GM19240 (cell line): Measurements from ENCODE around the gene DOCK9.

Source experiments
- DNase-seq: peaks from one replicate; pipeline ENCODE4 v3.0.0; 2011; ENCODE audit warnings: low spot score; ENCODE audit not compliant: insufficient read length

The DOCK9 gene, protein sequence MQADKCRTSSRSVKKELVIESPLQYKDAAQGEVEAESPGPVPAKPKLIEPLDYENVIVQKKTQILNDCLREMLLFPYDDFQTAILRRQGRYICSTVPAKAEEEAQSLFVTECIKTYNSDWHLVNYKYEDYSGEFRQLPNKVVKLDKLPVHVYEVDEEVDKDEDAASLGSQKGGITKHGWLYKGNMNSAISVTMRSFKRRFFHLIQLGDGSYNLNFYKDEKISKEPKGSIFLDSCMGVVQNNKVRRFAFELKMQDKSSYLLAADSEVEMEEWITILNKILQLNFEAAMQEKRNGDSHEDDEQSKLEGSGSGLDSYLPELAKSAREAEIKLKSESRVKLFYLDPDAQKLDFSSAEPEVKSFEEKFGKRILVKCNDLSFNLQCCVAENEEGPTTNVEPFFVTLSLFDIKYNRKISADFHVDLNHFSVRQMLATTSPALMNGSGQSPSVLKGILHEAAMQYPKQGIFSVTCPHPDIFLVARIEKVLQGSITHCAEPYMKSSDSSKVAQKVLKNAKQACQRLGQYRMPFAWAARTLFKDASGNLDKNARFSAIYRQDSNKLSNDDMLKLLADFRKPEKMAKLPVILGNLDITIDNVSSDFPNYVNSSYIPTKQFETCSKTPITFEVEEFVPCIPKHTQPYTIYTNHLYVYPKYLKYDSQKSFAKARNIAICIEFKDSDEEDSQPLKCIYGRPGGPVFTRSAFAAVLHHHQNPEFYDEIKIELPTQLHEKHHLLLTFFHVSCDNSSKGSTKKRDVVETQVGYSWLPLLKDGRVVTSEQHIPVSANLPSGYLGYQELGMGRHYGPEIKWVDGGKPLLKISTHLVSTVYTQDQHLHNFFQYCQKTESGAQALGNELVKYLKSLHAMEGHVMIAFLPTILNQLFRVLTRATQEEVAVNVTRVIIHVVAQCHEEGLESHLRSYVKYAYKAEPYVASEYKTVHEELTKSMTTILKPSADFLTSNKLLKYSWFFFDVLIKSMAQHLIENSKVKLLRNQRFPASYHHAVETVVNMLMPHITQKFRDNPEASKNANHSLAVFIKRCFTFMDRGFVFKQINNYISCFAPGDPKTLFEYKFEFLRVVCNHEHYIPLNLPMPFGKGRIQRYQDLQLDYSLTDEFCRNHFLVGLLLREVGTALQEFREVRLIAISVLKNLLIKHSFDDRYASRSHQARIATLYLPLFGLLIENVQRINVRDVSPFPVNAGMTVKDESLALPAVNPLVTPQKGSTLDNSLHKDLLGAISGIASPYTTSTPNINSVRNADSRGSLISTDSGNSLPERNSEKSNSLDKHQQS (N-terminal part only)

DNA sequence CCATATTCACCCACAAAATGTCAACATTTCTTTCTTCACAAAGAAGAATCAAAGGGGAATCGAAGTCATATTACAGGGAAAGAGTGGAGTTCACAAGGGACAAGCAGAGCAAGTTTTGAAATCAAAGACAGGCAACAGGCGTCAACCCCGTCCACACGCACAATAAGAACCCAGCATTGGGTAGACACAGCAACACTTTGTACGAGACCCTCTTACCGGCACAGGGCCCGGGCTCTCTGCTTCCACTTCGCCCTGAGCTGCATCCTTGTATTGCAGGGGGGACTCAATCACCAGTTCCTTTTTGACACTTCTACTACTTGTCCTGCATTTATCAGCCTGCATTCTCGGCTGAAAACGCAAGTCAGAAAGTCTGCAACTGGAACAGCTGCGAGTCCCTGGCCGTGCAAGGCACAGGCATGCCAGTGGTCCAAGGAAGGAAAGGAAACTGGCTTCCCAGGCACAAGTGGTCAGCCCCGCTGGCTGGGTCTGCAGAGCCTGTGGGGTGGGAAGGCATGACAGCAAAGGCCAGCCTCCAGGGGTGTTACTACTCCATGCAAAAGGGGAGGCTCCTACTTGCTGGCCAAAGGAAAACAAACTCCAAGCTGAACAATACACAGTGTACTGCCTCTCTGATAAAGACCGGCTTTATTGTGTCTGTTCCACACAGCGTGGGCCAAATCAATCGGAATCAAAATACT, at the start of gene DOCK9:
DOCK9 (minus strand) TSS at position 497 of the 698 bp plus-strand sequence; CDS start at position 342, 155 bp downstream.
- DNase-seq, result no peak

DNA sequence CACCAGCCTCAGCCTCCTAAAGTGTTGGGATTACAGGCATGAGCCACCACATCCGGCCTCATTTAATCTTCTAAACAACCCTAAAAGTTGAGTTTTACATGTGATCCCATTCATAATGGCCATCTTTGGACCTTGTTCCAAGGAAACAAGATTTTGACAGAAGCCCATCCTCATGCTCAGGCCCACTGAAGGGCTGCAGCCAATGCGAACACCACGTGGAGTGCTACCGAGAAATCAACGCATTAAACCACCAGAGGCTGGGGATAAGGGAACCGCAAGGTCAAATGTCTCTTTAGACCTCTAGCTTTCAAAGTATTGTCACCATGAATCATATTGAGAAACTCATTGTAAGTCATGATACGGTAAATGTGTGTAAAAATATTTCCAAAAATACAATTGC, 49.4 kb upstream of the DOCK9 start:
- DNase-seq, result no peak

DNA sequence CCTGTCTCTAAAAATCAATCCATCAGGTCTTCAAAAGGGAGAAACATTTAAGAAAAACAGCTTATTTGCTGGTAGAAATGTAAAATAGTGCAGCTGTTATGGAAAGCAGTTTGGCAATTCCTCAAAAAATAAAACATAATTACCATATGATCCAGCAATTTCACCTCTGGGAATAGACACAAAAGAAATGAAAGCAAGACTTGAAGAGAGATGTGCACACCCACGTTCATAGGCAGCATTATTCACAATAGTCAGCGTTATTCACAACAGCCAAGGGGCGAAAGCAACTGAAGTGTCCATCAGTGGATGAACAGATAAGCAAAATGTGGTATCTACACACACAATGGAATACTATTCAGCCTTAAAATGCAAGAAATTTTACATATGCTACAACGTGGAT, 45.1 kb upstream of the DOCK9 start:
- DNase-seq, result no peak

DNA sequence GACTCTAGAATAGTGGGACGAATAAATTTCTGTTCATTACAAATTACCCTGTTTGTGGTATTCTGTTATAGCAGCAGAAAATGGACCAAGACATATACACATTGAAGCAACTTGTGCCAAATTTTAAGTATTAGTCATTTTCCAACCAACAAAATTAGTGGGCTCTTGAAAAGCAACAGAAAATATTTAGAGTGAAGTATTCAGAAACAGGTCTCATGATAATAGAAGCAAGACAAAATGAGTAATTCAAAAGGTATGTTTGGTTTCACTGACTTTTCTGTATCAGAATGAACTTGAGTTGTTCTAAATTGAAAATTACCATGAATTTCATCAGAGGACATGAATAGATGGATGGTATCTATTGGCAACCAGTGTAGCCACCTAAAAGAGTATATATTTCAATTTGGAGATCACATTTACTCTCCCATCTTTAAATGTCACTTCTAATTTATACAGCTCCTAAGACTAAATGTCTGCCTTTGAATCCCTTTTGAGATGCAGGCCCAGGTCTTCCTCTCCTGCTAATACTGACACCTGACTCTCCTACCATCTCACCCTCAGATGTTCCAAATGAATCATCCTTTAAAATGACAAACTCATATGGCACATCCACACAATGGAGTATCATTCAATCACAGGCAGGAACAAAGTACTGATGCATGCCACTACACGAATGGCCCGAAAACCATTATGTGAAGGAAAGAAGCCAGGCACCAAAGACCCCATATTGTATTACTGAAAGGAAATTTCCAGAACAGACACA, 40.7 kb upstream of the DOCK9 start:
- no peak for DNase-seq

DNA sequence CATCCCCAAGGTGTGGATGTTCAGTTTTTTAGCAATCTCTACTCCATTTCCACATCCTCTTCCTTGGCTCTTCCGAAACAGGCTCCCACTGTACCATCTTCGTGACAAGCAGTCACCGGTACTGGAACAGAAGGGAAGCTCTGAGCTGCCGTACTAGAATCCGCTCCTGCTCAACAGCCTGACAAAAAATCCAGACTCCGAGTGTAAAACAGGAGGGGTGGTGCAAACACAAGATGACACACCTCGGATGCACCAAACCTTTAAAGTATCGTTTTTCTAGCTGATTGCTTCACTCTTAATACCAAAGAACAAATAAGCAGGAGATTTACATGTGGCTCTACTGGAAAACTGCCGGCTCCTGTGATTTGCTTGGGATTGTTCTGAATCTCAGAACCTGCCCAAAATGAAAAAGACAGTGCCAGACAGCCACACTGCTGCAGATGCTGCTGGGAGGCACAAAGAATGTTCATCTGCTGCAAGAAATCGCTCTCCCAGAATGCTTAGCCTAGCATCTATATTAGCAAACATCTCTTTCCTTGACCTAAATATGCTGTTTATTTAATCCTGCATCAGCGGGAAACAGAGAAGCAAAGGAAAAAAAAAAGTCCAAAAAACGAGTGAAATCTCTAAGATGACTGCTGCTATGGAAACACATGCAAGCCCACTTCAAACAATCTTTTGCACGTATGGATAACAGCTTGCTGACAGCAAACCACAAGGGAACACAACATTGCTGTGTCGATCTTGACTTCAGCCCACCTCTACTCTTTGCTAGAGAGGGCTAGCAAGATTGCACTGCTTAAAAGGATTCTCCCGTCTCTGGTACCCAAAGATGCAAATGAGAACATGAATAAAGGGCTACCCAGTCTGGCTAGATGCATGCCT, 38.0 kb upstream of the DOCK9 start:
- DNase-seq, result no peak

DNA sequence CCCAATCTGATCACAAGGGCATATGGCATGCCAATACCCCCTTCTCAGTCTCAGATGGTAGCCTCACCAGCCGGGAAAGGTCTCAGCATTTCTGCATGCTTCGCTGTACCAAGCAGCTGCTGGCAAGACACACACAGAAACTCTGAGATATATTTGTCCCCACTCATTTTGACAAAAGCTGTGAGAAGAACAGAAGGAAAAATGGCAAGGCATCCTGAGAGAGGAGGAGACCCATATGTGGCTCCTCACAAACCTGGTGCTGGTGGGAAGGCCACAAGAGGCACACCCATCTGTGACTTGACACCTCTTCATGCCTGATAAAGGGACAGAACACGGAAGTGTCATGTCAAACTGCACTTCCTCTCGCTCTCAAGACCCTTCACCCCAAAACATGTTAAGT, 36.7 kb upstream of the DOCK9 start:
- no peak for DNase-seq

DNA sequence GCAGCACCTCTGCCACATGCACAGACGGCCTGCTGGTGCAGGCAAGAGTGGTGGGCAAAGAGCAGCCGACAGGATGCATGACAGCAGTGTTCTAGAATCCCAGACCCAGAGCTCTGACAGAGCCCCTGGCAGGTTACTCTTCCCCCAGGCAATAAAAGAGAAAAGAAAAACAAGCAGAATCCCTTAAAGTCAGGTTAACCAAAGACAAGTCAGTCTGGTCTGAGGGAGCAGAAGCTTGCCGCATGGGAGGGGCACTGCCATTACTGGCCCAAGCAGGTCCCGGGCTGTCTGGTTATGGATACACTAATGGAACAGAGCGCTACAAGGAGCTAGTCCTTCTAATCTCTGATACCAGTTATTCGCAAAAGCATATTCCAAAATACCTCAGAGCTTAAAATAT, 36.1 kb upstream of the DOCK9 start:
- no peak for DNase-seq

DNA sequence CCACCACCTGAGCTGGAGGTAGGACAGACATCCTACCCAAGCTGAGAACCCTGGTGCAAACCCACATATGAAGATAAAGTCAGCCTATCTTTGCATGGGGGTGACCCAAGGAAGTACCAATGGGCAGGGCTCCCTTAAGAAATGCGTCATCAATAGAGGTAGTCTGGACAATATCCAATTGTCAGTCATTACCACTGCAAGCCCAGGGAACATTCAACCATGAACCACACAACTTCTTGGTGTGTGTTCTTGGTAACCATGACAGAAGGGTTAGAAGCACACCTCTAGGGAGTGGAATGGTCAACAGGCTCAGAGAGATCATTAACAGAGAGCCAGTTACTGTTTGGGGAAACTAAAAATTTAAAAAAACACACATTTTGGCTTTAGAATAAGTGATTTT, 34.7 kb upstream of the DOCK9 start:
- DNase-seq, result no peak

DNA sequence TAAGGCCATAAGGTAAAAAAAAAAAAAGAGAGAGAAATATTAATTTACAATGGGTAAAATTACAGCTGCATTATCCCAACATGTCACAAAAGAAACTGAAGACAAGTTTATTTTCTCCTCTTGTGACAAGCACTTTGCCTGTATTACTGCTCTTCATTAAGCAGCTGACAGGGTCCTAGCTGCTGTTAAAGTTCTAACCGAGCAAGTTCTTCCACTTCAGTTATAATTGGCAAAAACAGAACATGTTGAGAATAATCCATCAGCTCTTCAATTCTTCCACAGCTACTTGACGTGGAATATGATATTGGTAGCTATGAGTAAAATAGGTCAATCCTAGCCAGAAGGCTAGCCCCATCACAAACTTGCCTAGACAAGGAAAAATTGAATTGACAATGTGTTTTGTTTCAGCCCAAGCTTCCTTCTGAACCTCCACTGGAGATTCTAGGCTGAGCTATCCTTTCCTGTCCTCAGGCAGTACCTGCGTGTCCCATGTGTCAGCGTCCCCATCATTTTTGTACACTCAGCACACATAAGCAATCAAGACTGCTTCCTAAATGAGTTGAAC, 32.2 kb upstream of the DOCK9 start:
- no peak for DNase-seq

DNA sequence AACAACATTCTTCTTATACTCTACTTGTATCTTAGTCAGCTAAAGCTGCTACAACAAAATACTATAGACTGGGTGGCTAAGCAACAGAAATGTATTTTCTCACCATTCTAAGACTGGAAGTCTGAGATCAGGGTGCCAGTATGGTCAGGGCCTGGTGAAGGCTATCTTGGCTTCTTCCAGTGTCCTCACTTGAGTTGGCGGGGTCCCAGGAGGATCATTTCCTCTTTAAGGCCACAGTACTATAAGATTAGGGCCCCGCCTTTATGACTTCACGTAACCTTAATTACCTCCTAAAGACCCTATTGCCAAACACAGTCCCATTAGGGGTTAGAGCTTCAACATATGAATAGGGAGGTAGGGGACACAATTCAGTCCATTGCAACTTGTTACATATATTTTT, 30.7 kb upstream of the DOCK9 start:
- no peak for DNase-seq

DNA sequence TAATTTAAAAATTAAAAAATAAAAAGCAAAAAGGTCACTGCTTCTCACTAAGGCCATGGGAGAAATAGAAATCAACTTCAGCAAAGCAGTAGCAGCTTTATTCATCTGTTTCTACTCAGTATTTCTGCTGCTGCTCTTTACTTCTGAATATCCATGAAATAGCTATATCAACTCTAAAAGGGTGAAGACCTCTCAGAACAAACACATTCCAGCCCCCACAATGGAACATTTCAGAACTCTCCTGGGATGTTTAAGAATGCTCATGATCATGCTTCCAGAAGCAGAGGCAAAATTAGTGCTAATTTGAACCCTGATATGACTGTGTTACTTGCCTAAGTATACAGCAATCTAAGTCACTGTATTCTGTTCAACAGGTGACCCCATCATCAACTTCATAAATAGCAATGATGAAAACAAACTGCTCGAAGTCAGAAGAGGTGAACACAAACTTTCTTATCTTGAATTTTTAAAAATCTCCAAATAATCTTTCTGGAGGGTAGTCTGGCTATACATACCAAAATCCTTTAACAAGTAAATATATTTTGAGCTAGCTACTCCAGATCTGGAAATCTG, 29.6 kb upstream of the DOCK9 start:
- no peak for DNase-seq

DNA sequence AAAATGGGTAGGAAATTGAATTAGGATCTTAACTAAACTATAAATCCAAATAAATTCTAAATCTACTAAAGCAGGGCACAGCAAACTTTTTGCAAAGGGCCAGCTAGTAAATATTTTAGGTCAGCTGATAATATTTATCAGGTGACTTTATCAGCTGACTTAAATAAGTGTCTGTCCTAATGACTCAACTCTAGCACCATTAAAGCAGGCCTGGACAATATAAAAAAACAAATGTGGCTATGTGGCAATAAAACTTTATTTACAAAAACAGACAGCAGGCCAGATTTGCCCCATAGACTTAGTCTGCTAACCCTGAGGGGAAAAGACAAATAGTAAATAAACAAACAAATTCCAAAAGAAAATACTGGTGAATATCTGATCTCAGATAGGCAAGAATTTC, 27.7 kb upstream of the DOCK9 start:
- DNase-seq, result no peak

DNA sequence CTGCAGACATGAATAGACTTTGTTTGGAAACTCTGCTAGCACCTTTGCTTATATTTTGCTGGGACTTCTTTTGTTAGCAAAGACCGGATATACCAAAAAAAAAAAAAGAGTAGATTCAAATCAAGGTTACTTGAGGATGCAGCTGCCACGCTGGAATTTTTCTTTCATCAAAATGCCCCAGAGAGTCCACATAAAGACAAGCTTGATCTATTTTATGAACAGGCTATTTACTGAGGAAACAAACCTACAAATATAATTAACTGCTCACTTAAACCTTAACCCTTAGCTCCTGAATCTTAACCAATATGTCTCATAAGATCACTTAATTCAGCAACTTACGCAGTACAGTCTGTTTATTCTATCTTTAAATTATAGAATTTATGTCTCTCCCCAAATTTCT, 27.1 kb upstream of the DOCK9 start:
- no peak for DNase-seq

DNA sequence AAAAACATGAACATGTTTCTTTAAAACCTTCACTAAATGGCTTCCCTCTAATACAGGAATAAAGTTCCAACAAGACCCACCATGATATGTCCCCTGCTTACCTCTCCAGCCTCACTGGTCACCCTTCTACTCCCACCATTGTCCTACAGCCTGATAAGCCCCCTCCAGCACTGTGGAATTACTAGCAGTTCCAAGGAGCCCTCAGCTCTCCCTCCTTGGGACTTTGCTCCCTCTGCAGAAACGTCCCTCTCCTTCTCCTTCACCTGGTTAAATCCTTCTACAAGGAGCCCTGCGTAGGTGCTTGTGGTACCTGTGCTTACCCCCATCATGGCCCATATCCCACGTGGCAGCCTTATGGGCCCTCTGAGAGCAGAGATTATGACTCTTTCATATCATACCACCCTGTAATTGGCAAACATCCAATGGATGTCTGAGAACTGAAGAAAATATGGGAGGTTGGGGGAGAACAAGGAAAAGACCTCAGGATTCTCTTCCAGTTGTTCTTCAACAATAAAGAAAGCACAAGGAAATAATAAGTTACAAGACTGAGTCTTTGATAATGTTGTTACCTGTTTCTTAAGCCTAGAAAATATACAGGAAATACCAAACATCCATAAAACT, 26.1 kb upstream of the DOCK9 start:
- DNase-seq, result no peak

DNA sequence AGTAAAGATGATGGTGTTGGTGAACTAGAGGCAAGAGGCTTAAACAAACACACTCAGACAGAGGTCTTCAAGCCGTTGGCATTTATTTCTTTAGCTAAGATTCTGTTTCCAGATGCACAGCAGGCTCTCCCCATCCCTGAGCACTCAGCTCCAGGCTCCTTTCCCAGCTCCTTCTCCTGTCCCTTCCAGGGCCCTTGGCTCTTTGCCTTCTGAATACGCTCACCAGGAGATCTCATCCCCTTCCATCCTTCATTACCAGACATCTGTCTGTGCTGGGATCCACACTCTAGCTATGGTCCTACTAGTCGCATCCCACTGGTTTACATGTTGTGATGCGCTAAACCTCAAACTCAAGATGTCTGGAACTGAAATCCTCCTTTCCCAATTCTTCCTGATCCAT, 25.3 kb upstream of the DOCK9 start:
- DNase-seq, result no peak

DNA sequence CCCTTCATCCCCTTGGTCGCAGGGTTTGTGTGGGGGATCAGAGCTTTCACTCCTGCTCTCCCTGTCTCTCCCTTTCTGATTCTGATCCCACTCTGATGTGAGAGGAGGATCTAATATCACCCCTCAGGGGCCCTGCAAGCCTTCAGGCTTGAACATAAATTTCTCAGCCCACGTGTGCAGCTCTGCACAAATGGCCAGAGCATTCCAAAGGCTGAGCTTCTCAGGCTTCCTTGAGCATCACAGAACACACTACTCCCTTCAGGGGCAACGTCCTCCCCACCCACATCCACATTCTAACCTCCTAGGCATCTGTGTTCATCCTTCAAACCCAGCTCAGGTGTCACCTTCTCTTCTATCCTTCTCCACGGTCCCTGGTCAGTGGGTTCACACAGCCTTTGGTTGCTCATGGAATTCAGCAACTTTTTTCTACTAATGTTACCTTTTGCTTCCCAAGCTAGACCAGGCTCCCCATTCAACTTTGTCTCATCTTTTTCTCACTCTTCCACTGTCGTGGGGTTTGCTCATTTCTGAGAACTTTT, 24.4 kb upstream of the DOCK9 start:
- DNase-seq, result no peak

DNA sequence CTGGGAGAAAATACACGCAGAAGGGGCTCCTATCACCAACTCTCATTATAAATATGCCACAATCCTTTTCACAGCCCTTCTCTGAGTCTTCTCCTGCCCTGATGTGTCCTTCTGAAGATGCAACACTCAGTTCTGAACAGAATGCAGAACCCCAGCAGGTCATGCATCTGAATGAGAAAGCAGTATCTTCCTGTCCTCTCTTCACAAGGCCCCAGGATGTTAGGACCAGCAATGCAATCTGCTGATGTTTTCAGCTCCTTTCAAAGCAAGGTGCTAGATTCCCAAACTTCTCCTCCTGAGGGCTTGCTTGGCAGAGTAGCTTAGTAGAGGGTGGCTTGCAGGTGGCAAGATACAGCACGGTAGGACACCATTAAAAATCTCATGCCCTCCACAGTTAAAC, 22.3 kb upstream of the DOCK9 start:
- no peak for DNase-seq

DNA sequence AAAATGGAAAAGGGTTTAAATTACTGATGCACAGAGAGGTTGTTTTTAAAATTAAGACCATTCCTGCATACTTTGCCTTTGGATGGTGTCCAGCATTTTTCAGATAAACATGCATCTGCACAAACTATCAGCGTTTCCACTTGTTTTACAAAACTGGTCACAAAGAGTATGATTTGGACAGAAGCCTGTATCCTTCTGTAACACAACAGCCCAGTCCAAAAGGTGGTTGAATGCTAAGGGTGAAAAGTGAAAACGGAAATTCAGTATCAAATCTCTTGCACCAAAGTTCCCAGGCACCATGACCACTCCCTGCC, 21.7 kb upstream of the DOCK9 start:
- no peak for DNase-seq
